HG03060 (cell line): ENCODE results near the gene SHLD1.
"Not testable (repeated sequence)": the region's sequence is repeated elsewhere in the genome, so short reads cannot be mapped to it uniquely, and the experiment has no call there.

Source experiments
- ATAC-seq: cut with Tn5 transposase; IDR thresholded peaks from one replicate; pipeline ENCODE4 v1.9.1; 2021; ENCODE audit warnings: low read depth, moderate number of reproducible peaks; ENCODE audit not compliant: unreplicated experiment

SHLD1 gene

GRCh38 chr20:5779071-5779900 lies 29.1 kb downstream of the SHLD1 start:
- ATAC-seq = no peak

- no peak for ATAC-seq
Observed at GRCh38 chr20:5780846-5781217, 30.6 kb downstream of the SHLD1 start.

- ATAC-seq = not testable (repeated sequence)
Observed at GRCh38 chr20:5781367-5781766, 31.2 kb downstream of the SHLD1 start.

- ATAC-seq = no peak
Observed at GRCh38 chr20:5781798-5782750, 31.9 kb downstream of the SHLD1 start.

- no peak for ATAC-seq
Observed at GRCh38 chr20:5784735-5785134, 34.5 kb downstream of the SHLD1 start.

GRCh38 chr20:5785146-5785545 lies 34.9 kb downstream of the SHLD1 start:
- ATAC-seq = no peak

GRCh38 chr20:5786930-5787795 lies 37.0 kb downstream of the SHLD1 start:
- ATAC-seq = no peak

- ATAC-seq = no peak
Observed at GRCh38 chr20:5787796-5788165, 37.6 kb downstream of the SHLD1 start.

GRCh38 chr20:5788385-5788895 lies 38.2 kb downstream of the SHLD1 start:
- peak; percentile 81 for ATAC-seq

GRCh38 chr20:5789827-5790226 lies 39.6 kb downstream of the SHLD1 start:
- no peak for ATAC-seq

GRCh38 chr20:5793916-5794315 lies 43.7 kb downstream of the SHLD1 start:
- ATAC-seq = no peak

- no peak for ATAC-seq
Observed at GRCh38 chr20:5796331-5797040, 46.3 kb downstream of the SHLD1 start.

- ATAC-seq = no peak
Observed at GRCh38 chr20:5797165-5797564, 47.0 kb downstream of the SHLD1 start.

- ATAC-seq = peak; percentile 85
Observed at GRCh38 chr20:5797843-5798462, 47.8 kb downstream of the SHLD1 start.

- ATAC-seq = not testable (repeated sequence)
Observed at GRCh38 chr20:5803754-5804303, 53.6 kb downstream of the SHLD1 start.

- no peak for ATAC-seq
Observed at GRCh38 chr20:5806457-5807263, 56.5 kb downstream of the SHLD1 start.

GRCh38 chr20:5807431-5807830 lies 57.2 kb downstream of the SHLD1 start:
- ATAC-seq = no peak

GRCh38 chr20:5808901-5809300 lies 58.7 kb downstream of the SHLD1 start:
- ATAC-seq = no peak
